HG03103 (cell line): ENCODE results near the gene NUP210.

Source experiments
- ATAC-seq: cut with Tn5 transposase; IDR thresholded peaks from one replicate; pipeline ENCODE4 v1.9.1; 2021; ENCODE audit warnings: low read depth; ENCODE audit not compliant: unreplicated experiment

The NUP210 gene

GRCh38 chr3:13278783-13279531 lies 141.2 kb downstream of the NUP210 start:
- no peak for ATAC-seq

GRCh38 chr3:13277860-13278531 lies 142.1 kb downstream of the NUP210 start:
- ATAC-seq: no peak

- no peak for ATAC-seq
Measured at GRCh38 chr3:13277196-13277813, 142.8 kb downstream of the NUP210 start.

- ATAC-seq: no peak
Measured at GRCh38 chr3:13276438-13277195, 143.5 kb downstream of the NUP210 start.

- no peak for ATAC-seq
Measured at GRCh38 chr3:13275376-13276005, 144.6 kb downstream of the NUP210 start.

- no peak for ATAC-seq
Measured at GRCh38 chr3:13274551-13275332, 145.4 kb downstream of the NUP210 start.

GRCh38 chr3:13274125-13274524 lies 146.0 kb downstream of the NUP210 start:
- no peak for ATAC-seq

- no peak for ATAC-seq
Measured at GRCh38 chr3:13273604-13274105, 146.5 kb downstream of the NUP210 start.

- no peak for ATAC-seq
Measured at GRCh38 chr3:13272831-13273603, 147.1 kb downstream of the NUP210 start.

GRCh38 chr3:13269711-13270378 lies 150.3 kb downstream of the NUP210 start:
- no peak for ATAC-seq

GRCh38 chr3:13268961-13269441 lies 151.1 kb downstream of the NUP210 start:
- no peak for ATAC-seq

GRCh38 chr3:13268120-13268519 lies 152.0 kb downstream of the NUP210 start:
- no peak for ATAC-seq

GRCh38 chr3:13266651-13267362 lies 153.3 kb downstream of the NUP210 start:
- no peak for ATAC-seq
